ENCODE data around the gene CRTC2. TPM values are rescaled to one million over a fixed set of nuclear protein-coding genes. Genes with fewer than 3 reads are reported as not detected.
A peak's percentile ranks its signal among the peaks of the same experiment; 100 is the strongest.
"Not testable (repeated sequence)": the region's sequence is repeated elsewhere in the genome, so short reads cannot be mapped to it uniquely, and the experiment has no call there.

The CRTC2 gene
- total RNA-seq, 3 donors from 2014 or later, result 30.0 to 47.3 (median 47.1) TPM

DNA sequence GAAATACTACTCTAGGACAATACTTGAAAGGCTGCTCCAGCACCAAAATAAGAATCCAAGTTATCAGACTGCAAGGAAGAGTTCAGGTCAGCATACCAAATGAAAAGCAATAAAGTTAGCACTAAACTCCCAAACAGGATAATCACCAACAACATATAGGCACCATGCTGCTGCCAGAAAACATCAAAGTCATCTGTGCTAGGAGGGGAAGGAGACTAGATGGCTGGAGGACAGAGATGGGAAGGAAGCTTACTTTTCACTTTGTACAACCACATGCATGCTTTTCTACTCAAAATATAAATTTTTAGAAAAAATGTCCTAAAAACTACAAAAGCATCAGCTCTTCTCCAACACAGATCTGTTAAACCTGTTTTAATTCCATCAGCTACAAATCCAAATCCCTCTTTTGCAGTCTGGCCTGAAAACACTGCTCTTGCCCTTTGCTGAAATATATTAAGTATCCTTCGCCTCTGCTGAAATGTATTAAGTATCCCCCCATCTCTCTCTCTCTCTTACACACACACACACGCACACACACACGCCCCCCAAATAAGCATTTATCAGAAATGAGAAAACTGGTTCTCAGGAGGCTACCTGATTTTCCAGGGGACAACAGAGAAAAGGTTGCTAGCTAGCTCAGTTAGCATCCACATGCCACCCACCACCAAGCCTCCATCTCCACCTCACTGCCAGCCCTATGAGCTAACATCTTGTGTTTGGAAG lies 37.2 kb downstream of the CRTC2 start:
- intact Hi-C loops (cut with DNase I, micrococcal nuclease), result no loop called here

DNA sequence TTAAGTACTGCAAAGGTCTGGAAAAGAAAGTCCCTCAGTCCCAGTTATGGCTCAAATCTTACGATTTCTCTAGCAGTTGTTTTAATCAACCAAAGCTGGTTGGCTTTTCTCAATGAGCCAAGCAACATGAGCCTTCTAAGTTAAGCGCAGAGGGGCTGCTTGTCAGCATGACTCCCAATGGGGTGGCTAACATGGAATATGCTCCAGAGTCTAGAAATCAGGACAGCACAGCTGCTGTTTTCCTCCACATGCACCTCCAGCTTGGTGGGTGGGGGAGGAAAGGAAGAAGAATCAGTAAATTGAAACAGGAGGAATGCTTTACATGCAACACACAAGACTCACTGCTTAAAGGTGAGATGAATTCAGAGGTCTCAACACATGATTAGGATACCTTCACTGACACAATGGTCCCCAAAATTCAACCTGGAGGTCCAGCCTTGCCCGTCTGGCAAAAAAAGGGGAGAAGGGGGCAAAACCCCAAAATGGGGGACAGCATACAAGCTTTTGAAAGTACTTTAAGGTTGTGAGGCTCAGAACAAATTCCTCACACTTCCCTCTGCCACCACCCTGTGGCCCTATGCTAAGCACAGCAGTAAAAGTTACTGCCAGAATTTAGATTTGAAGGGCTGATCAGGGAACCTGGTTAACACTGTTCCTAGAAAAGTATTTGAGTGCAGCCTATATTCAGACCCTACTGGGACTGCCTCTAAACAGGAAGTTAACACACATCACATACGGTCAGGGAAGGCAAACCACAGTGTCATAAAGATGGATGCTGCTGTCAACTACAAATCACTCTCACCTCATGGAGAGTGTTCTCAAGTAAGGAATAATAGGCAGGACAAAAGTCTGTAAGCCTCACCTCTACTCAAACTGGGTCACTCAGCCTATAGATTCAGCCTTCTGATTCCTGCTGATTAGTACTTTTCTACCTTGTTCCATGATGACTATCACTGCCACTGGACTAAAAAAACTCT lies 38.2 kb downstream of the CRTC2 start:
- DNase-seq, result no peak
- TF ChIP-seq, protein P1, sequence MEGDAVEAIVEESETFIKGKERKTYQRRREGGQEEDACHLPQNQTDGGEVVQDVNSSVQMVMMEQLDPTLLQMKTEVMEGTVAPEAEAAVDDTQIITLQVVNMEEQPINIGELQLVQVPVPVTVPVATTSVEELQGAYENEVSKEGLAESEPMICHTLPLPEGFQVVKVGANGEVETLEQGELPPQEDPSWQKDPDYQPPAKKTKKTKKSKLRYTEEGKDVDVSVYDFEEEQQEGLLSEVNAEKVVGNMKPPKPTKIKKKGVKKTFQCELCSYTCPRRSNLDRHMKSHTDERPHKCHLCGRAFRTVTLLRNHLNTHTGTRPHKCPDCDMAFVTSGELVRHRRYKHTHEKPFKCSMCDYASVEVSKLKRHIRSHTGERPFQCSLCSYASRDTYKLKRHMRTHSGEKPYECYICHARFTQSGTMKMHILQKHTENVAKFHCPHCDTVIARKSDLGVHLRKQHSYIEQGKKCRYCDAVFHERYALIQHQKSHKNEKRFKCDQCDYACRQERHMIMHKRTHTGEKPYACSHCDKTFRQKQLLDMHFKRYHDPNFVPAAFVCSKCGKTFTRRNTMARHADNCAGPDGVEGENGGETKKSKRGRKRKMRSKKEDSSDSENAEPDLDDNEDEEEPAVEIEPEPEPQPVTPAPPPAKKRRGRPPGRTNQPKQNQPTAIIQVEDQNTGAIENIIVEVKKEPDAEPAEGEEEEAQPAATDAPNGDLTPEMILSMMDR (IDR thresholded peaks at IDR 0.05), result no peak
- no peak overlapping the region for H3K4me3 ChIP-seq
- ATAC-seq, result no peak
- no peaks in the 10 kb centered on the region for H3K9me3 ChIP-seq
- peaks cover 23% of the 10 kb centered on the region for H3K4me1 ChIP-seq (ENCODE audit: low read depth)
- H3K36me3 ChIP-seq (ENCODE audit: low read depth), result no peaks in the 10 kb centered on the region
- intact Hi-C loops (cut with DNase I, micrococcal nuclease), result no loop called here

More for the DNA sequence above, 37.2 kb downstream of the CRTC2 start:
- TF ChIP-seq, protein P1 (IDR thresholded peaks at IDR 0.05), result no peak
- Histone ChIP-seq H3K4me1 (ENCODE audit: low read depth) (peaks cover 23% of the 10 kb centered on the region), H3K4me3 (peak overlapping the region; percentile 61), H3K36me3 (ENCODE audit: low read depth) (no peaks in the 10 kb centered on the region), H3K9me3 (no peaks in the 10 kb centered on the region)
- ATAC-seq, result no peak
- DNase-seq, result no peak

DNA sequence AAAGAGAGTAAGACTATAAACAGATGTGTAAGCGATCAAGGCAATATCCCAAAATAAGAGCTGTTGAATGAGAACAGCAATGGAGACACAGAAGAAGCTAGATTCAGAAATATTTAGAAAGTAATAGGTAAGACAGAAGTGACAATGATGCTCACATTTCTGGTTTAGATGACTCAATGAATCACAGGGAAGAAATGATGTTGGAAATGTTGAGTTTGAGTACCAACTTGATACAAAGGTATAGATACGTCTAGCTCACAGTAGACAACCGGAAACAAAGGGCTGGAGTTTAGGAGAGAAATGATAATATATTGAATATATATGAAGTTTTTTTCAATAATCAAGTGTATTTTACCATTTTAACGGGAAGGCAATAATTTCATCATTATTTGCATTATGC lies 42.1 kb downstream of the CRTC2 start:
- ATAC-seq (no peak), DNase-seq (no peak)
- no peaks in the 10 kb centered on the region for H3K36me3 ChIP-seq (ENCODE audit: low read depth)
- intact Hi-C loops (cut with DNase I, micrococcal nuclease), result no loop called here
- H3K4me3 ChIP-seq, result no peak overlapping the region
- TF ChIP-seq, protein P1 (IDR thresholded peaks at IDR 0.05), result no peak
- H3K4me1 ChIP-seq (ENCODE audit: low read depth), result peaks cover 15% of the 10 kb centered on the region
- no peaks in the 10 kb centered on the region for H3K9me3 ChIP-seq

DNA sequence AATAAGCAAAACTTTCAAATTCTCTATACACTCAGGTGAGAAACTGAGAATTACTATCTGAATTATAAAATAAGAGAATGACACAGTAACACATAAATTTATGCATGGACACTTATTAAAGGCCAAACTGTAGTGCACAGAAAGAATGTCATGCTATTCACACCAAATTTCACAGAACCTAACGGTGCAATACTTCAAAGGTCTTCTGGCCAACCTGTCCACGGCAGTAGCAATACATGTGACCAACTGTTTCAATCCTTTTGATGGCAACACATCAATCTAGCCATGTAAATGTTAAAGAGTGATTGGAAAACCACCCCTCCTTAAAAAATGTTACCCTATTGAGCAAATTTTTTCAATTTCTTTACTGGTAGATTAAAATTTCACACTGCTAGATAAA lies 46.1 kb downstream of the CRTC2 start:
- TF ChIP-seq, protein P1 (IDR thresholded peaks at IDR 0.05), result no peak
- ATAC-seq (no peak), DNase-seq (no peak)
- Histone ChIP-seq H3K9me3 (no peaks in the 10 kb centered on the region), H3K4me3 (no peak overlapping the region), H3K4me1 (ENCODE audit: low read depth) (no peaks in the 10 kb centered on the region), H3K36me3 (ENCODE audit: low read depth) (no peaks in the 10 kb centered on the region)
- intact Hi-C loops (cut with DNase I, micrococcal nuclease), result no loop called here

DNA sequence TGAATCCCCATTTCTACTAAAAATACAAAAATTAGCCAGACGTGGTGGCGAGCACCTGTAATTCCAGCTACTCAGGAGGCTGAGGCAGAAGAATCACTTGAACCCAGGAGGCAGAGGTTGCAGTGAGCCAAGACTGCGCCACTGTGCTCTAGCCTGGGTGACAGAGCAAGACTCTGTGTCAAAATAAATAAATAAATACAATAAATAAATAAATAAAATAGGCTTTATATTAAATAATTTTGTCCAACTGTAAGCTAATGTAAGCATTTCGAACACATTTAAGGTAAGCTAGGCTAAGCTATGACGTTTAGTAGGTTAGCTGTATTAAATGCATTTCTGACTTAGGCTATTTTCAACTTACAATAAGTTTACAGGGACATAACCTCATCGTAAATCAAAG lies 47.9 kb downstream of the CRTC2 start:
- H3K36me3 ChIP-seq (ENCODE audit: low read depth); H3K9me3 ChIP-seq; H3K4me1 ChIP-seq (ENCODE audit: low read depth); intact Hi-C loops (cut with DNase I, micrococcal nuclease); H3K4me3 ChIP-seq; ATAC-seq; DNase-seq: not testable (repeated sequence)

DNA sequence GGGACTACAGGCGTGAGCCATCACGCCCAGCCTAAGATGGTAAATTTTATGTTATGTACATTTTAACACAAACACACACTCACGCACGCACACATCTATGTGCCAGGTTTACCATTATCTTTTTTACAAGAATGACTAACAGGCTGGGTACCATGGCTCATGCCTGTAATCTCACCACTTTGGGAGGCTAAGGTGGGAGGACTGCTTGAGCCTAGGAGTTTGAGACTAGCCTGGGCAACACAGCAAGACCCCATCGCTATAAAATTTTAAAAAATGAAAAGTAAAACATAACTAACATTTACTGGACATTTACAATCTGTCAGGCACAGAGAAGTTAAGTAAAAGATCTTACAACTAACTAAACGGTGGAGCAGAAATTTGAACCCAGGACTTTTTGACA lies 50.3 kb downstream of the CRTC2 start:
- no peaks in the 10 kb centered on the region for H3K9me3 ChIP-seq
- H3K4me3 ChIP-seq, result no peak overlapping the region
- TF ChIP-seq, protein P1 (IDR thresholded peaks at IDR 0.05), result no peak
- DNase-seq (no peak), ATAC-seq (peak; percentile 21)
- no peaks in the 10 kb centered on the region for H3K4me1 ChIP-seq (ENCODE audit: low read depth)
- H3K36me3 ChIP-seq (ENCODE audit: low read depth), result no peaks in the 10 kb centered on the region
- intact Hi-C loops (cut with DNase I, micrococcal nuclease), result no loop called here
